Measurements from ENCODE around the gene RNF186. TPM values are rescaled to one million over a fixed set of nuclear protein-coding genes. Genes with fewer than 3 reads are reported as not detected.

RNF186 gene
- total and polyA plus RNA-seq, 2 of the 13 experiments (the other 11 are each of a cell fraction or from before 2014, with no cell fraction given) = 0.07 to 0.20 TPM

DNA sequence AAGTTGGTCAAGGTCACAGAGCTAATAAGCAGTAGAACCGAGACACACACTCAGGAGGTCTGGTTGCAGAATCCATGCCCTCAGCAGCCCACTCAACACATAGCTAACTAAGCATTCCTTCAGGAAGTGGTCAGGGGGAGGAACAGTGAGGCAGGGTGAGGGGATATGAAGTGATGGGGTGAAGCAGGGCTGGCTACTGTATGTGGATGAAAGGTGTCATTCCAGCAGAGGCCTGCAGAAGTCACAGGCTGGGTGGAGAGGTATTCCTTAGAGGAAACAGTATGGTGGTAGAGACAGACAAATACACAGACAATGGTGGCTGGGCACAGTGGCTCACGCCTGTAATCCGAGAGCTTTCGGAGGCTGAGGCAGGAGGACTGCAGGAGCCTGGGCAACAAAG is 29.4 kb downstream of the RNF186 start:
- no peaks in the 10 kb centered on the region for H3K36me3 ChIP-seq (replicated peaks in 1 of 2; ENCODE audit: control insufficient read depth in 1 of 2, insufficient read depth in 2 of 2, low read length in 2 of 2)
- H3K79me2 ChIP-seq (ENCODE audit: insufficient read depth, low read length) = no peaks in the 10 kb centered on the region
- no peaks in the 10 kb centered on the region; a peak in 1 of 5 replicates for H3K27me3 ChIP-seq (ENCODE audit: control insufficient read depth in 1 of 2, insufficient read depth in 2 of 2, low read length in 2 of 2)
- no peak overlapping the region for H3K9ac ChIP-seq (ENCODE audit: insufficient read depth, low read depth, low read length)
- in situ Hi-C loops (cut with HindIII; ENCODE audit: extremely low pct_ligation_motif_present, low pct_unique_long_range_greater_than_20kb) (no loop called here), intact Hi-C loops (cut with micrococcal nuclease; ENCODE audit: unreplicated experiment) (no loop called here)
- H3K4me3 ChIP-seq (replicated peaks in 1 of 3; ENCODE audit: insufficient read depth in 1 of 3, low read depth in 2 of 3, low read length in 3 of 3) = no peak overlapping the region
- ATAC-seq (no peak), FAIRE-seq (no peak), DNase-seq (ENCODE audit: low spot score) (no peak)
- H3K4me1 ChIP-seq (ENCODE audit: insufficient read depth, low read length) = no peaks in the 10 kb centered on the region
- H3K4me2 ChIP-seq (ENCODE audit: low read depth, low read length) = no peak overlapping the region
- H3K27ac ChIP-seq (ENCODE audit: extremely low read length, insufficient read depth, low read length) = no peak overlapping the region
- no peaks in the 10 kb centered on the region for H4K20me1 ChIP-seq (ENCODE audit: insufficient read depth, low read length)
- BruUV-seq (replicated peaks) = no TSS peak
- no peak overlapping the region for H2AFZ ChIP-seq (ENCODE audit: low read length)
- POLR2A ChIA-PET = no interaction called here
- H3K9me3 ChIP-seq (ENCODE audit: low read length) = no peaks in the 10 kb centered on the region
- no peak for TF ChIP-seq NRL (CRISPR knock-in tag; IDR thresholded peaks at IDR 0.05; ENCODE audit: borderline replicate concordance)
- WGBS (ENCODE audit: low lambda C conversion rate) = 75% methylated on average over 4 of the region's 4 CpGs
- CTCF ChIA-PET (ENCODE audit: low intra/inter-chr PET ratio, low total read pairs) = no interaction called here

DNA sequence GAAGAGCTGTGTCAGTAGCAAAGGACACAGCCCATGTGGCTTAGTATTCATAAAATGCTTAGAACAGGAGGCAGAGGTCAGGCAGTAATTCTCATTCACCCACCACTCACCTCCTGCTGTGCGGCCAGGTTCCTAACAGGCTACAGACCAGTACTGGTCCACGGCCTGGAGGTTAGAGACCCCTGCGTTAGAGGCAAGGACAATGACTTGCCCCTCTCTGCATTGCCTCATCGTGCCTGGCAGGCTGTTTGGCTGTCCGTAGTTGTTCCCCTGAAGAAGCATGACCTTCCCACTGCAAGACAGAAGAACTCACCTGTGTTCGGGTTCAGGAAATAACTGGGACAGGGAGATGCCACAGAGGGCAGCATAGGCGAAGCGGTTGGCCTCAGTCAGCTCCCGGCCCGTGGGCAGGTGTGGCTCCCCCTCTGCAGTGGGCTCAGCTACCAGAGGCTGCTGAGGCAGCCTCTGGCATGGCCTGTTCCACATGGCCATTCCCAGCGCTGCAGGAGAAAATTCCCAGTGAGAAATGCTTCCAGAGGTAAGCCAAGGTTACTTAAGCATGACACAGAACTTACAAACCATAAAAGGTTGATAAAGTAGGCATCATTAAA is 34.7 kb downstream of the RNF186 start:
- no peak for FAIRE-seq
- Histone ChIP-seq H3K4me3 (replicated peaks in 1 of 3; ENCODE audit: insufficient read depth in 1 of 3, low read depth in 2 of 3, low read length in 3 of 3) (no peak overlapping the region), H2AFZ (ENCODE audit: low read length) (no peak overlapping the region), H3K36me3 (replicated peaks in 1 of 2; ENCODE audit: control insufficient read depth in 1 of 2, insufficient read depth in 2 of 2, low read length in 2 of 2) (no peaks in the 10 kb centered on the region), H3K4me2 (ENCODE audit: low read depth, low read length) (no peak overlapping the region), H3K27me3 (ENCODE audit: control insufficient read depth in 1 of 2, insufficient read depth in 2 of 2, low read length in 2 of 2) (no peaks in the 10 kb centered on the region; a peak in 1 of 5 replicates), H3K4me1 (ENCODE audit: insufficient read depth, low read length) (no peaks in the 10 kb centered on the region), H3K27ac (ENCODE audit: extremely low read length, insufficient read depth, low read length) (no peak overlapping the region), H3K79me2 (ENCODE audit: insufficient read depth, low read length) (no peaks in the 10 kb centered on the region), H3K9me3 (ENCODE audit: low read length) (no peaks in the 10 kb centered on the region), H3K9ac (ENCODE audit: insufficient read depth, low read depth, low read length) (no peak overlapping the region), H4K20me1 (ENCODE audit: insufficient read depth, low read length) (no peaks in the 10 kb centered on the region)
- 87% methylated on average over 10 of the region's 11 CpGs for WGBS (ENCODE audit: low lambda C conversion rate)
- no TSS peak for BruUV-seq (replicated peaks)
- intact Hi-C loops (cut with micrococcal nuclease; ENCODE audit: unreplicated experiment) (no loop called here), in situ Hi-C loops (cut with HindIII; ENCODE audit: extremely low pct_ligation_motif_present, low pct_unique_long_range_greater_than_20kb) (no loop called here)
- POLR2A ChIA-PET = no interaction called here
- TF ChIP-seq SIN3B (IDR thresholded peaks at IDR 0.05; ENCODE audit: low read length) = no peak
- TF ChIP-seq, protein P1, sequence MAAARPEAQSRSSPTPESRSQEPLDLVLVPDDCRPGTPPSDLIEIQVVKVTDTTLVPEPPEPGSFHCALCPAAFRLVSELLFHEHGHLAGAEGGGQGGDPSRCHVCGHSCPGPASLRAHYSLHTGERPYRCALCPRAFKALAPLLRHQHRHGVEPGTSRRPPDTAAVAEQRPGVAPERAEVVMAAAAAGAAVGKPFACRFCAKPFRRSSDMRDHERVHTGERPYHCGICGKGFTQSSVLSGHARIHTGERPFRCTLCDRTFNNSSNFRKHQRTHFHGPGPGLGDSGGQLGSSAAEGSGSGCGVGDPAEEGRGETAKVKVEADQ (CRISPR knock-in tag; IDR thresholded peaks at IDR 0.05; ENCODE audit: borderline replicate concordance) = no peak
- no peak for TF ChIP-seq ZNF292 (CRISPR knock-in tag; IDR thresholded peaks at IDR 0.05; ENCODE audit: borderline replicate concordance, low read depth)
- no peak for TF ChIP-seq ELF3 (CRISPR knock-in tag; IDR thresholded peaks at IDR 0.05)
- TF ChIP-seq PAWR (CRISPR knock-in tag; IDR thresholded peaks at IDR 0.05; ENCODE audit: borderline replicate concordance) = no peak
- no peak for DNase-seq (ENCODE audit: low spot score)
- no peak for ATAC-seq
- CTCF ChIA-PET (ENCODE audit: low intra/inter-chr PET ratio, low total read pairs) = no interaction called here

Data from HepG2 (cell line).